ENCODE measurements around the gene M1AP.

The M1AP gene

DNA sequence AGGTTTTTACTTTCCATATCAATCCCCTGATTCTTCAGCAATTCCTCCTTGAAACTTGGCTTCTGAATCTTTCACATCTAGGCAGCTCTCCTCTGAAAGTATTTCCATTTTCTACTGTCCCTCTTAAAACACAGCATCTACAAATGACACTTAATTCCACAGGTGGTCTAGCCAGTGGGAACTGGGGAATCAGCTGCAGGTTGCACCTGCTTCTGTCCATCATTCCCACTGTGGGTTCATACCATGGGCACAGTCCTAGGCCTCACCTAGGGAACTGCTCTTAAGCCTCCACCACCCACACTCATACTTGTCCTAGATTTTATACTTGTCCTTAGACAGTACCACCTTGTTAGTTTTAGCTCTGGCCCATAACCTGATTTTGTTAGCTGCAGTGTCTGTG is 96.6 kb downstream of the M1AP start:
- no peak for DNase-seq (ENCODE audit: extremely low read depth in 1 of 2, low read depth in 1 of 2)

DNA sequence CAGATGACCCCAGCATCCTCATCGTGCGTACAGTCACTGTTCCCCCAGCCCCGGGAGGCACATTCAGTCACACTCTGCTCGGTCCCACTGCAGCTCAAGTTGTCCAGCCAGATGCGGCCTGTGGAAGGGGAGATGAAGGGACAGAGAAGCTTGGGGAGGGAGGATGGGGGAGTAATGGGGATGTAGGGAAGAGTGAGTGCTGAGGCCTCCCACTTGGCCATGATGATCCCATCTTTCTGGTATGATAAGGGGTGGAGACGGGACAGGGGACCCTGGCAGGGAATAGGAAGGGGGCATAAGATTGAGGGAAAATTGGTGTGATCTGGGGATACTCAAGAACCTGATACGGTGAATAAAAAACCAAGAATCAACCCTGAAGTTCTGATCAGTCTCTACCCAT is 97.9 kb downstream of the M1AP start:
- DNase-seq (ENCODE audit: extremely low read depth in 1 of 2, low read depth in 1 of 2): no peak

DNA sequence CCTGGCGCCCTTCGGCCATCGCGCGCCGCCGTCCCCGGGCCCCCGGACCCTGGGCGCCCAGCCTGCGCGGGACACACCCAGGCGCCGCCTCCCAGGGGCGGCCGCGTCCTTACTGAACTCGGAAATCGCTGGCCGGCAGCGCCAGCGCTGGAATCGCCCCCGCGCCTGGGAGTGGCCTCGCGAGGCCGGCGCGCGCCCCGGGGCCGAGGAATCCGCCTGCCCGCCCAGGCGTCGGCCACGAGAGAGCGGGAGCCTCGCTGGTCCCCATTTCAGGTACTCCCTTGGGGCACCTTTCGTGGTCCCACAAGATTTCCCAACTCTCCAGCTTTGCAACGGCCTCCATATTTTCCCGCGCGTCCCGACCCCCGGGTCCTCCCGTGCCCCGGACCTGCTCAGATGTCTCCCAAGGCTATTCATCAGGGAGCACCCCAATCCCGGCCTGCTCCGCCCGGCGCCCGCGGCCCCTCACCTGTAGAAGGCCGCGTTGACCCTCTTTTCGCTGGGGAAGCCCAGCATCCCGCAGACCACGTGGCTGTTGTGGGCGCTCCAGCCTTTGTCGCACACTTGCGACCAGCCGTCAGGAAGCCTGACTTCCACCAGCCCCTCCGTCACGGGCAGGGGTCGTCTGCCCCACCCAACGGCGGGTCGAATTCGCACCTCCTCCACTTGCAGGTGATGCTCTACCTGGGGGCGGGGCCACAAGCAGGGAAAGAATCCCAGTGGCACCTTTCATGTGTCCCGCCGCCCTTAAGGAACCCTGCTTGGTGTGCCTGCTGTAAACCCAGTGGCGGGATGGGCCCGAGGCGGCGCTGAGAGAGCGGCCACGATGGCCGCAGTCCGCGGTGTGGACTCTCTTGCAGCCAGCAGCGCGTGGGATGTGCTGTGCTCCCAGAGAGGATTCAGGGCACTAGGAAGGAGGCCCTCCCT is 99.0 kb downstream of the M1AP start:
- DNase-seq (ENCODE audit: extremely low read depth in 1 of 2, low read depth in 1 of 2): no peak

DNA sequence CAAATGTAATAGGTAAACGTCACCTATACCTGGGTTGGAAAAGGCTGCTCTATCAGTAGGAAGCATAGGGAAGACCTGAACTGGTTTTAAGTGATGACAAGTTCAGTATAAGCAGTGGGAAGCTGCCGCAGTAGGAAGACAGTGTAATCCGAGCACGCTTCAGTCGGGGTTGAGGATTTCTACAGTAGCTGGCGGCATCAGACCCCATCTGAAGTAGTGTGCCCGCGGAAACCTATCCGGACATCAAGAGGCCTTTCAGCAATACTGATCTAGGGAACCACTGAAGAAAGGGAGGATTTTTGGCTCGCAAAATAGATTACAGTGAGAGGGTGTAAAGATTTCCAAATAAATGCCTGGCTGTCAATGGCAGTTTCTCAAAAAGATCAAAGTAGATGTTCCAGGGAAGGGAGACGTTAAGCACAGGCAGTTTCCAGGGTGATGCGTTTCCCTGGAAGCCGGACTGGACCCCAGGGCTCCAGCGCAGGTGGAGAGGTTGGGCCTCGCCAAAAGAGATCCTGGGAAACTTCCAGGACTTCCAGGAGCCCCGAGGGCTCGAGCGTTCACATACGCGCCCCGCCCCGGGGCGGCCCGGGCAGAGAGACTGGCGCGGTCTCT is 99.7 kb downstream of the M1AP start:
- DNase-seq (ENCODE audit: extremely low read depth in 1 of 2, low read depth in 1 of 2): no peak

DNA sequence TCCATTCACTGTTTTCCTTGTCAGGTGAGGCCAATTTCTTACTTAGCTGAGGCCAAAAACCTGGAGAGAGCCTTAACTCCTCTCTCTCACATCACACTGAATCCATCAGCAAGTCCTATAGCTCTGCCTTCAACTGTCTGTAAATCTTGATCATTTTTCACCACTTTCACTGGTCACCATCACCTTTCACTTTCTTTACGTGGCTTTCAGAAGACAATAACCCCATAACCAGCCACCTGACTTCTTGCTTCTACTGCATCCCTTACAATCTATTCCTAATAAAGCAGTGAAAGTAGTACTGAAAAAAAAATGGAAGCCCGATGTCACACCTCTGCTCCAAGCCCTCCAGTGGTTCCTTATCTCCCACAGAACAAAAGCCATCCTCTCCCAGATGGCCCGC is 102.1 kb downstream of the M1AP start:
- no peak for DNase-seq (ENCODE audit: extremely low read depth in 1 of 2, low read depth in 1 of 2)

DNA sequence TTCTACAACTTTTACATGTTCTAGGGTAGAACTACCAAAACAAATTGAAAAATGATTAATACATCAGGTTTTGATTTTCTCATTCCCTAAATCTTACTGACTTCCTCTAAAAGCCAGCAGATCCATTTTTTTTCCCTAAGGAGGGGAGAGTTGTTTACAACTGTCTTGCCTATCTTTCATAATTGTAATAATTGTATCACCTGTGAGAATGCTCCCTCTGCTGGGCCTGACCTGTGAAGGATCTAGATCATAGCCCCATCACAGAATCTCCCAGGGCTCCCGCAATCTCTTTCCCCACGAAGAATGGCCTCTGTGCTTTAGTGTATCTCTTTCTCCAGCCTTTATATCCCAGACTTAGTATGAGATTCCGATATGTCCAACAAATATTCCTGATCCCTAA is 103.5 kb downstream of the M1AP start:
- DNase-seq (ENCODE audit: extremely low read depth in 1 of 2, low read depth in 1 of 2): no peak

DNA sequence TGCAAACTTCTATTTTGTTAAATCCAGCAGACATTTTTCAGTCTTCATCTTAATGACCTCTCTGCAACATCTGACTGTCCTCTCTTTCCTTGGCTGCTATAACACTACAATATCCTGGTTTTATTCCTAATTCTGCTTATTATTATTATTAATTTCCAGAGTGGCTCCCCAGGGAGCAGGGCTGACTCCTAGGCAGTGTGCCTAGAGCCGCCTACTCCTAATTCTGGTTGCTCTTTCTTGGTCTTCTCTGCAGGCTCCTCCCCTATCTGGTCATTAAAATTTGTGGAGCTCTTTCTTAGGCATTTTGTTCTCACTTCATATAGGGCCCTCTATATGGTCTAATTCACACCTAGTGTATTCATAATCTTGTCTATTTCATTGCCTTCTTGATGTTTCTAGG is 105.2 kb downstream of the M1AP start:
- no peak for DNase-seq (ENCODE audit: extremely low read depth in 1 of 2, low read depth in 1 of 2)

DNA sequence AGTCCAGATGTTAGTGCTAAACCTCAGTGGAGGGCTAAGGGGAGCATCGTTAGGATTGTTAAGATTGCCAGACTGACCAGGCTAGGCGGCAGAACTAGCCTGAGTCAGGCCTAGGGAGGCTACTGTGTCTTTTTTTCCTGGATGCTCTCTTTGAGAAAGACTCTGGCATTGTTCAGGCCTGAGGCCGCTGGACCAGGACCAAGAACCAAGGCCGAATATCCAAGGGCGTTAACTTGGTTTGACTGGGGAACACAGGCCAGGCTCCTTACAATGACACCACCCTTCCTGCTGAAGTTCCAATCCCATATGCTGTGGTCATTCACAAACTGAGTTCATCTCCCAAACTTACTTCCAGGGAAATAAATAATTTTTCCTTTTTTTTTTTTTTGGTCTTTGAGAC is 107.8 kb downstream of the M1AP start:
- no peak for DNase-seq (ENCODE audit: extremely low read depth in 1 of 2, low read depth in 1 of 2)

DNA sequence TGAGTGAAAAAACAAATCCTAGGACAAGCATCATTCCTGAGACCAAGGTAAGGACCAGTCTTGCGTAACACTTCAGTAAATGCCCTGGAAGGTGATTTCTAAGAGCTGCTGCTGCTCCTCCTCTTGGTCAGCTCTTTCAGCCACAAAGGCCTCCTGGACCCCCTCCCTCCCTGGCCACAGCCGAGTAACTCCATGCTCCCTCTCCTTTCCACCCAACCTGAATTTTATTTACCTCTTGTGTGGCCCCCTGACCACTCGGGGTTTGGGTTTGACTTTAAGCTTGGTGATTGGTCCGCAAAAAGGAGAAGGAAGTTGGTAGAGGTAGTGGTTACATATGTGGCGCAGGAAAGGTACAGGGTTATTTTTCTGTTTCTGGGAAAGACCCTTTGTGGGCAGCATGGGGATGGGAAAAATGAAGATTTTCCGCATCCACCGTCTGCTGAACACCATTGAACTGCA is 109.2 kb downstream of the M1AP start:
- no peak for DNase-seq (ENCODE audit: extremely low read depth in 1 of 2, low read depth in 1 of 2)

DNA sequence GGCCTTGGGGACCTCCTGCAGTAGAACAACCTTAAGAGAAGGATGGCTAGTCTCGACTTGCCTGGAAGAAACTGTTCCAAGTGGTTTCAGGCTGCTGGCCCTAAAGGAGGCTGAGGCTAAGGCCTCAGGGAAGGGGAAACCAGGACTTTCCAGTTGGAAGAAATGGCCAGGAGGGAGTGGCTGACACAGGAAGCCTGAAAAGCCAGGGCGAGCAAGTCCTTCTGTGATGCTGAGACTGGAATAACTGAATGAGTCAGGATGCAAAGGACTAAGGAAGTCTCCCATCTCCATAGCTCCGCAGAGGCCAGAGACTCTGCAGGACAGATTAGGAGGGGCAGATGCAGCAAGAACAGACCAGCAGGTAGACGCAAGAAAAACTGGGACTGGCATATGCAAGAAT is 111.0 kb downstream of the M1AP start:
- no peak for DNase-seq (ENCODE audit: extremely low read depth in 1 of 2, low read depth in 1 of 2)

DNA sequence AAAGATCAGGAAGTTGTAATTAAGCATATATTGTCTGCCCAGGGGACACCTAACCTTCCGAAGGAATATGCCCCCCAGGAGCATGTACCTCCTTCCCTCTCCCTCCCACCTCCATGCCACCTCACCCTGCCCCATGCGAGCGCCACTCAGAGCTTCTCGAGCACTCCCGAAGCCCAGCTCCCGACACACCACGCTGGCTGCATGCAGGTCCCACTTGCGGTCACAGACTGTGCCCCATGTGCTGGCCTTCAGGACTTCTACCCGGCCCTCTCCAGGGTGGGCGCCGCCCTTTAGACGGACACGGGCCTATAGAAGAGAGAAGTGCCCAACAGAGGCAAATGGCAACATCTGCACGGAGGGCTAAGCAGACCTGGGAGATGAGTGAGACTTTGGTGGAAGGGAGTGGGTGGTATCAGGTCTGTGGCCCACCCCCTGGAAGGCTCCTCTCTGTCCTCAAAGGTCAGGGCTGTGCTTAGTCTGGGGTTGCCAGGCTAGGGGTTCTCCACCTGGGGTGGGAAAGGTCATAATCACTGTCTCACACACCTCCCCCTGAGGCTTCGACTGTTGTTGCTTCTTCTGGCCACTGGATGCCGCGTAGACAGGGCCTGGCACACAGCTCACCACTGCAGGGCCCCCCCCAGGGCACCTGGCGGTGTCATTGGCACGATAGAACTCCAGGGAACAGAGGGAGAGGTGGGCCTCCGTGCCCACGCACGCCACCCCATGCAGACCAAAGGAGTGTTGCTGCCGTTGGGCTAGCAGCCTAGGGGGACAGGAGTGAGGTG is 111.8 kb downstream of the M1AP start:
- DNase-seq (ENCODE audit: extremely low read depth in 1 of 2, low read depth in 1 of 2): no peak

DNA sequence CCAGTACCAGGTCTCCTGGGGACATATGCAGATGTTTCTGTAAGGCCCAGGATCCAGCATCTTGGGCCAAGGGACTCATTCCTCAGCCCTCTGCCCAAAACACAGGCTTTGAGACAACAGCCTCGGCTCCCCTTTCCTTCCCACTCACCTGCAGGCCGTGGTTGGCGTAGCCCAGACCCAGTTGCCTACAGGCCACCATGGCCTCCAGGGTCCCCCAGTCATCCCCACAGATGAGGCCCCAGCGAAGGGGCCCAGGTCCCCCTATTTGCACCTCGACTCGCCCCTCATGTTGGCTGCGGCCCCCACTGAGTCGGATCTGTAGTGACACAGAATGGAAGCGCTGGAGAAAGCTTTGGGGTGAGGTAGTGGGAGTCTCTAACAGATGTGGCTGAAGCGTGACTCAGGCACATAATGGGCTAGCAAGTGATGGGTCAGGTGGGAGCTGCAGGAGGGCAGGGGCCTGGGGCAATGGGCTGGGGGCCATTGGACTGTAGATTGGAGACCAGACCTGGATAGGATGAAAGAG is 112.6 kb downstream of the M1AP start:
- DNase-seq (ENCODE audit: extremely low read depth in 1 of 2, low read depth in 1 of 2): no peak

DNA sequence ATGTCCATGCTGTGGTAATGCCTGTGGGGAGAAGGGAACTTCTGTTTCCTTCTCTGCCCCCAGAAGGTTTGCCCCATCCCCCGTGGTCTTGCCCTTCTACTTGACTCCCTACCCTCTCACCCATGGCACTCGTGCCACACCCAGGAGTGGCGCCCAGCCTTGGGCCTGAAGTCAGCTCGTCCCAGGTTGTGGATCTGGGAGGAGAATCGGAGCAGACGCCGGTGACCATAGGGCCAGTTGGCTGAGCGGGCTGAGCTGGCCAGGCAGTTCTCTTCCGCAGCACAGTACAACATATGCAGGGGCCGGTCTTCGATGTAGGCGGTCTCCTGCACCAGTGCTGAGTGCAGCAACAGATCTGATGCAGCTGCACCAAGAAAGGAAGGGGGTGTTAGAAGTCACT is 113.7 kb downstream of the M1AP start:
- DNase-seq (ENCODE audit: extremely low read depth in 1 of 2, low read depth in 1 of 2): no peak

DNA sequence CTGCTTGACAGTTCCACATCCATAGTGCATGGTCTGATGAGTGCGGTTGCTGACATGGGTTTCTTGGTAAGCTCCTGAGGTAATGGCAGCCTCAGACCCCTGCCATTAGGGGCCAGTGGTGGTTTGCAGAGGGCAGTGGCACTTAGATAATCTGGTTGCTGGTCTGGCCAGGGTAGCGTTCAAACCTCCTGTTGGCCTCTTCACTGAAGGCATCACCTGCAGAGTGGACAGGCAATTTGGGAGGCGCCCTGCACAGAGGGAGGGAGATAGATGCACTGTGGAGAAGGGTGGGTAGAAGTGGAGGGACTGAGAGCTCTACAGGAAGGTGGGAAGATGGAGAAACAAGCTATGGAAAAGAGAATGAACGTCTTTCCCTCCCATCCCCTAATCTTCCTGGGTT is 114.7 kb downstream of the M1AP start:
- DNase-seq (ENCODE audit: extremely low read depth in 1 of 2, low read depth in 1 of 2): no peak

DNA sequence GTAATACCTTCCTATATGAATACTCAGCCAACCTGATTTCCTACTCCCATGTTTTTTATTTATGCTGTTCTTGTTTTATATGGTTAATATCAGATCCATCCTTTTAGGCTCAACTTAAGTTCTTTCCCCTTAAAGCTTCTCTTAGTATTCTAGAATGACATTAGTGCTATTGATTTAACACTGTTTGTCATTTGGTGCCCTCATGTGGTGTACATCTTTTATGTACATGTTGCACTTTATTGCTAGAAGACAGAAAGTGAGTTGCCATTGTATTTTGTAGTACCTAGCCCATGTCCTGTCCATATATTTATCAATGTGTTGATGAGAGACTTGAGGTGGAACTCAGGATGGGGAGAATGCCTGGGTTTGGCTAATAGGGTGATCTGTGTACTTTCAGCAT is 115.9 kb downstream of the M1AP start:
- no peak for DNase-seq (ENCODE audit: extremely low read depth in 1 of 2, low read depth in 1 of 2)

DNA sequence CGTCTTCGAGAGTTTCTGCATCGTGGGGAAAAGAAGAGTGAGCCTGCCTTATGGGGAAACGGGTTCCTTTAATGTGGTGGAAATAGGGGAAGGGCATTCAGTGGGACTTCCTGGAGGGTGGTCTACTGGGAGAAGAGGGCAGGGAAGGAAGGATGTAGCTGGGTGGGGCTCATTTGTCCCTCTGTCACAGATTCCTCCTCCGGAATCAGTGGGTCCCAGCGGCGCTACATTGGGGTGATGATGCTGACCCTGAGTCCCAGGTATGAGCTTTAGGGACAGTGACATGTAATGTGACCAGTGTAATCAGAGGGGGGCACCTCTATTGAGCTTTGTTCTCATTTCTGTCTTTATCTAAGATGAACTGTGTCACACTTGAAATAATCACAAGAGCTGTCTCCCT is 116.5 kb downstream of the M1AP start:
- DNase-seq (ENCODE audit: extremely low read depth in 1 of 2, low read depth in 1 of 2): no peak

DNA sequence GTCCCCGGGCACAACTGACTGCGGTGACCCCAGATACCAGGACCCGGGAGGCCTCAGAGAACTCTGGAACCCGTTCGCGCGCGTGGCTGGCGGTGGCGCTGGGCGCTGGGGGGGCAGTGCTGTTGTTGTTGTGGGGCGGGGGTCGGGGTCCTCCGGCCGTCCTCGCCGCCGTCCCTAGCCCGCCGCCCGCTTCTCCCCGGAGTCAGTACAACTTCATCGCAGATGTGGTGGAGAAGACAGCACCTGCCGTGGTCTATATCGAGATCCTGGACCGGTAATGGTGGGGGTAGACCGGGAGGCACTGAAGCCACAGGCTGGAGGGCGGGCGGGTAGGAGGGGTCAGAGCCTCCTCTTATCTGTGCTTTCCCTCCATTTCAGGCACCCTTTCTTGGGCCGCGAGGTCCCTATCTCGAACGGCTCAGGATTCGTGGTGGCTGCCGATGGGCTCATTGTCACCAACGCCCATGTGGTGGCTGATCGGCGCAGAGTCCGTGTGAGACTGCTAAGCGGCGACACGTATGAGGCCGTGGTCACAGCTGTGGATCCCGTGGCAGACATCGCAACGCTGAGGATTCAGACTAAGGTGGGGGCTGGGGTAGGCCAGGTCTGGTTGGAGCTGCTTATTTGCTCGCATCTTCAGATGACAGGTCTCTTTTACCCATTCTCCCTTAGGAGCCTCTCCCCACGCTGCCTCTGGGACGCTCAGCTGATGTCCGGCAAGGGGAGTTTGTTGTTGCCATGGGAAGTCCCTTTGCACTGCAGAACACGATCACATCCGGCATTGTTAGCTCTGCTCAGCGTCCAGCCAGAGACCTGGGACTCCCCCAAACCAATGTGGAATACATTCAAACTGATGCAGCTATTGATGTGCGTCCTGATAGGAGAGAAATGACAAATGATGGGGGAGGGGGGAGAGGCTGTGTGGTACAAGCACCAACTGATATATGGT is 117.6 kb downstream of the M1AP start:
- no peak for DNase-seq (ENCODE audit: extremely low read depth in 1 of 2, low read depth in 1 of 2)

DNA sequence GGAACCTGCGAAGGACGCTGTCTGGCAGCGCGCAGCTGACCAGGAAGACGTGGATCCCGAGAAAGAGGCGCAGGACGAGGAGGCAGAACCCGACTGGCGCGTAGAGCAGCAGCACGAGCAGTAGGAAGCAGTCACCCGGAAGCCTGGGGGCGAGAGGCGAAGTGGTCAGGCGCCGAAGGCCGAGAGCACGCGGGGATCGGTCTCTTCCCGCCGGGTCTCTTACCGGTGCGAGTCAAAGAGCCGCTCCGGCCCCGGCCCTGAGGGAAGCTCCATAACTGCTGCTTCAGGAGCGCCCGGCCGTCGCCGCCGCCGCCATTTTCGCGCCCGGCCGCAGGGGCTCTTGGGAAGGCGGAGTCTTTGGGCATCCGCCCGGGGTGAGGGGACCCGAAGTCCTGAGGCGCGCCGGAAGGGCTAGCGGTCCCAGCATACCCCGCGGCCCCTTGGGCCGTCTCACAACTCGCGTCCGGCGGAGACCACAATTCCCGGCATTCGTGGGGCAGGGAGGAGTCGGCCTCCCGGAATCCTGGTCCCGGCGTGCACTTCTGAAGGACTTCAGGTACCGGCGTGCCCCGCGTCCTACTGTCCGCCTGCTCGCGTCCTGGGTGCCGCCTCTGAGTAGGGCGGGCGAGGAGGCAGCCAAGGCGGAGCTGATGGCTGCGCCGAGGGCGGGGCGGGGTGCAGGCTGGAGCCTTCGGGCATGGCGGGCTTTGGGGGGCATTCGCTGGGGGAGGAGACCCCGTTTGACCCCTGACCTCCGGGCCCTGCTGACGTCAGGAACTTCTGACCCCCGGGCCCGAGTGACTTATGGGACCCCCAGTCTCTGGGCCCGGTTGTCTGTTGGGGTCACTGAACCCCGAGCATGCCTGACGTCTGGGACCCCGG is 118.5 kb downstream of the M1AP start, which contains the start of the genes AUP1 and HTRA2:
AUP1 (minus strand) TSS at position 350 of the 882 bp plus-strand sequence; CDS start at position 273, 77 bp downstream.
HTRA2 (plus strand) TSS at position 577 of the 882 bp plus-strand sequence; CDS start at position 651, 74 bp downstream.
- DNase-seq (ENCODE audit: extremely low read depth in 1 of 2, low read depth in 1 of 2): peak; percentile 95 to 96
